ENCODE data around the gene SMYD3. TPM values are rescaled to one million over a fixed set of nuclear protein-coding genes. Genes with fewer than 3 reads are reported as not detected.

SMYD3 gene
- total RNA-seq, 1 donor from 2014 or later: 24.2 TPM

DNA sequence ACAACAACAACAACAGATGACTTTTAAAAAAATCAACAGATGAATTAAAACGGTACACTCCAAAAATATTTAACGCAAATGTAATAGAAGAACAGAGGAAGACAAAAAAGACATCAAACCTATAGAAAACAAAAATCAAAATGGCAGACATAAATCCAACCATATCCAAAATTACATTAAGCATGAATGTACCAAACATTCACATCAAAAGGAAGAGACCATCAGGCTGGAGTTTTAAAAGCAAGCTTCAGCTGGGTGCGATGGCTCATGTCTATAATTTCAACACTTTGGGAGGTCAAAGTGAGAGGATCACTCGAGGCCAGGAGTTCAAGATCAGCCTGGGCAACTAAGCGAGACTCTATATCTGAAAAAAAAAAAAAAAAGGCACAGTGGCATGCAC lies 116.2 kb downstream of the SMYD3 start:
- H3K4me1 Mint-ChIP-seq: no peaks in the 10 kb centered on the region
- H3K27me3 Mint-ChIP-seq (ENCODE audit: low read depth): no peaks in the 10 kb centered on the region
- no peak overlapping the region for H3K27ac Mint-ChIP-seq (ENCODE audit: unreplicated experiment)
- TF ChIP-seq, protein P1, sequence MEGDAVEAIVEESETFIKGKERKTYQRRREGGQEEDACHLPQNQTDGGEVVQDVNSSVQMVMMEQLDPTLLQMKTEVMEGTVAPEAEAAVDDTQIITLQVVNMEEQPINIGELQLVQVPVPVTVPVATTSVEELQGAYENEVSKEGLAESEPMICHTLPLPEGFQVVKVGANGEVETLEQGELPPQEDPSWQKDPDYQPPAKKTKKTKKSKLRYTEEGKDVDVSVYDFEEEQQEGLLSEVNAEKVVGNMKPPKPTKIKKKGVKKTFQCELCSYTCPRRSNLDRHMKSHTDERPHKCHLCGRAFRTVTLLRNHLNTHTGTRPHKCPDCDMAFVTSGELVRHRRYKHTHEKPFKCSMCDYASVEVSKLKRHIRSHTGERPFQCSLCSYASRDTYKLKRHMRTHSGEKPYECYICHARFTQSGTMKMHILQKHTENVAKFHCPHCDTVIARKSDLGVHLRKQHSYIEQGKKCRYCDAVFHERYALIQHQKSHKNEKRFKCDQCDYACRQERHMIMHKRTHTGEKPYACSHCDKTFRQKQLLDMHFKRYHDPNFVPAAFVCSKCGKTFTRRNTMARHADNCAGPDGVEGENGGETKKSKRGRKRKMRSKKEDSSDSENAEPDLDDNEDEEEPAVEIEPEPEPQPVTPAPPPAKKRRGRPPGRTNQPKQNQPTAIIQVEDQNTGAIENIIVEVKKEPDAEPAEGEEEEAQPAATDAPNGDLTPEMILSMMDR (conservative IDR thresholded peaks at IDR 0.05): no peak
- H3K9me3 Mint-ChIP-seq: peaks cover 10% of the 10 kb centered on the region
- no peak overlapping the region for H3K4me3 Mint-ChIP-seq
- peaks cover 12% of the 10 kb centered on the region for H3K36me3 Mint-ChIP-seq (ENCODE audit: low read depth)
- no peak for DNase-seq (ENCODE audit: low read depth, low spot score)

DNA sequence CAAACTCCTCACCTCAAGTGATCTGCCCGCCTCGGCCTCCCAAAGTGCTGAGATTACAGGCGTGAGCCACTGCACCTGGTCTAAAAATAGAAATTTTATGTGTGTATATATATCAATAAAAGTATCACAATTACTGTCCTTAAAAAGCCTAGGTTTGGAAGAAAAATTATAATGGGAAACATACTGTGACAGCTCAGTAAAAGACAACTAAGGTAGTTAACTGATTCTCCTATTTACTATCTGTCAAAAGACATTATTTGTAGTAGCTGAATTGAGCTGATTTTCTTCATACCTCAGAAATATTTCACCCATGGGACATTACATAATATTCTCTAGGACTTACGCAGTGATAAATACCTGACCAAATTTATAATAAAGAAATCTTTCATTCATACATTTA lies 122.5 kb downstream of the SMYD3 start:
- Mint-ChIP-seq H3K27ac (ENCODE audit: unreplicated experiment) (no peak overlapping the region), H3K9me3 (no peaks in the 10 kb centered on the region), H3K36me3 (ENCODE audit: low read depth) (no peaks in the 10 kb centered on the region), H3K4me1 (peaks cover 4% of the 10 kb centered on the region), H3K27me3 (ENCODE audit: low read depth) (no peaks in the 10 kb centered on the region), H3K4me3 (no peak overlapping the region)
- DNase-seq (ENCODE audit: low read depth, low spot score): no peak
- TF ChIP-seq, protein P1 (conservative IDR thresholded peaks at IDR 0.05): no peak

DNA sequence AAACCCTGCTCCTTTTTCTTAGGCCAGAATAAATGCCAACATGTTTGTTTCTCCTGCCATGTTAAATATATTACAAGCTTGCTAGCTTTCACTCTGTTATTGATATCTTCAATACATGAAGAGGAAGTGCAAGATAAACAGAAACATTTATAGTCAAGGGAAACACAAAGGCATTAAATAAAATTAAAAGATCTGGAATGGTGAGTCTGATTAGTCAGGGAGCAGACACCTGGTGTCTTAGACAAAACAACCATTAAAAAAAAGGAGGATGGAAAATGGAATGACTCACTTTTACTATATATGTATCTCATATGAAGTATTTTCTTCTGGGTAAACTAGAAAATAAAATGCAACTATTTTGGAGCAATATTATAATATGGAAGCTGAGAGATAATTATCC lies 123.3 kb downstream of the SMYD3 start:
- H3K27ac Mint-ChIP-seq (ENCODE audit: unreplicated experiment): no peak overlapping the region
- no peak for DNase-seq (ENCODE audit: low read depth, low spot score)
- no peaks in the 10 kb centered on the region for H3K36me3 Mint-ChIP-seq (ENCODE audit: low read depth)
- H3K4me1 Mint-ChIP-seq: peaks cover 4% of the 10 kb centered on the region
- no peak overlapping the region for H3K4me3 Mint-ChIP-seq
- no peaks in the 10 kb centered on the region for H3K9me3 Mint-ChIP-seq
- TF ChIP-seq, protein P1 (conservative IDR thresholded peaks at IDR 0.05): no peak
- no peaks in the 10 kb centered on the region for H3K27me3 Mint-ChIP-seq (ENCODE audit: low read depth)

DNA sequence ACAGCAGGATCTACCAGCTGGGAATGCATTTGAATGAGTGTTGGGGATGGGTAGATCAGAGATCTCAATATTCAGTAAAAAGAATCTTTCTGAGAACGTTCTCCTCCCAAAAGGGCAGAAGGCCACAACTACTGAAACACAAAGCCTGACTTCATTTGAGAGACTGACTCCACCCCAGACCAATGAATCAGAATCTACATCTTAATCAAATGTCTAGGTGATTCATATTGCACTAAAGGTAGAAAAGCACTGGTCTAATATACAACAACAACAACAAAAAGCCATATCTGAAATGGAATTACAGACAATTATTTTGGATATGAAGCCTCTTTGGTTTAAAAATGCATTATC lies 123.9 kb downstream of the SMYD3 start:
- no peak for DNase-seq (ENCODE audit: low read depth, low spot score)
- no peak overlapping the region for H3K27ac Mint-ChIP-seq (ENCODE audit: unreplicated experiment)
- H3K36me3 Mint-ChIP-seq (ENCODE audit: low read depth): no peaks in the 10 kb centered on the region
- TF ChIP-seq, protein P1 (conservative IDR thresholded peaks at IDR 0.05): no peak
- H3K9me3 Mint-ChIP-seq: no peaks in the 10 kb centered on the region
- H3K4me3 Mint-ChIP-seq: no peak overlapping the region
- H3K4me1 Mint-ChIP-seq: peaks cover 6% of the 10 kb centered on the region
- no peaks in the 10 kb centered on the region for H3K27me3 Mint-ChIP-seq (ENCODE audit: low read depth)

DNA sequence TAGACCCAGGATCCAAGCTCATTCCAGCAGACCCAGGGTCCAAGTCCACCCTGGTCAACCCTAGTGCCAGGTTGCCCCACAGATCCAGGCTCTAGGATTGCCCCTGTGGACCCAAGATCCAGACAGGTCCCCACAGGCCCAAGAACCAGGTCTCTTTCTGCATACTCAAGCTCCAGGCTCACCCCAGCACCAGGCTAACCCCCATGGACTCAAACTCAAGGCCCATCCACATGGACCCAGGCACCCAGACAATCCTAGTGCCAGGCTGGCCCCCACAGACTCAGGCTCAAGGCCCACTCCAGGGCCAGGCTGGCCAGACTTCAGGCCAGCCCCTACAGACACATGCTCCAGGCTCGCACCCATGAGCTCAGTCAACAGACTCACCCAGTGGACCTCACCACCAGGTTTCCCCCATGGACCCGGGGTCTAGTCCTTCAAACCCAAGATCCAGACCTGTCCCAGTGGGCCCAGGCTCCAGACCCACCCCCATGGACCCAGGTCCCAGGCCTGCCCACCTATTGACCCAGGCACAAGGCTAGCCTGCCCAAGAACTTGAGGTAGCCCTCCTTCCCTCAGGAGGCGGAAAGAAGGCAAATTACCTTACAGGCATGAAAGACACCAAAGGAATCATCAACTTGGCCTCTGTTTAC lies 124.4 kb downstream of the SMYD3 start:
- no peak overlapping the region for H3K4me3 Mint-ChIP-seq
- no peak overlapping the region for H3K27ac Mint-ChIP-seq (ENCODE audit: unreplicated experiment)
- no peaks in the 10 kb centered on the region for H3K36me3 Mint-ChIP-seq (ENCODE audit: low read depth)
- peaks cover 11% of the 10 kb centered on the region for H3K4me1 Mint-ChIP-seq
- H3K27me3 Mint-ChIP-seq (ENCODE audit: low read depth): no peaks in the 10 kb centered on the region
- no peaks in the 10 kb centered on the region for H3K9me3 Mint-ChIP-seq
- no peak for DNase-seq (ENCODE audit: low read depth, low spot score)
- TF ChIP-seq, protein P1 (conservative IDR thresholded peaks at IDR 0.05): no peak
